GM23248 (cell line): ENCODE data around the gene NR1D2.

Source experiments
- EZH2 ChIP-seq: fragments of 200-600 bp; sonication (generic); IDR thresholded peaks from 2 replicates; pipeline ENCODE4 v1.6.1; 2018; ENCODE audit warnings: antibody characterized with exemption, mild to moderate bottlenecking; ENCODE audit not compliant: insufficient read depth, poor library complexity, severe bottlenecking
- EZH2phosphoT487 ChIP-seq: fragments of 200-600 bp; sonication (generic); IDR thresholded peaks from 2 replicates; pipeline ENCODE4 v1.6.1; 2018; ENCODE audit warnings: antibody characterized with exemption, moderate library complexity, mild to moderate bottlenecking, low read depth; ENCODE audit not compliant: insufficient read depth

GRCh38 chr3:23941440-23941839 lies 3.6 kb upstream of the NR1D2 start:
- TF ChIP-seq EZH2 (no peak), EZH2phosphoT487 (no peak)
